WERI-Rb-1 (cell line): ENCODE results near the gene C19orf85.

Experiments
- DNase-seq: peaks from one replicate; pipeline ENCODE4 v3.0.0-alpha.2; 2020
- H3K27ac ChIP-seq: fragments of 250-450 bp; sonication (Bioruptor Pico); 2 replicates; pipeline ENCODE4 v1.5.1; 2020; ENCODE audit warnings: mild to moderate bottlenecking, moderate library complexity
- H3K27me3 ChIP-seq: fragments of 250-450 bp; sonication (Bioruptor Pico); 2 replicates; pipeline ENCODE4 v1.5.1; 2021; ENCODE audit warnings: mild to moderate bottlenecking, low read depth, moderate library complexity; ENCODE audit not compliant: insufficient read depth, severe bottlenecking
- H3K36me3 ChIP-seq: fragments of 250-450 bp; sonication (Bioruptor Pico); 2 replicates; pipeline ENCODE4 v1.5.1; 2020; ENCODE audit warnings: mild to moderate bottlenecking, moderate library complexity
- H3K4me3 ChIP-seq: 2 replicates; pipeline ENCODE4 v1.5.1; 2011; ENCODE audit warnings: low read depth, mild to moderate bottlenecking, control low read depth, low read length
- H3K9me3 ChIP-seq: fragments of 250-450 bp; sonication (Bioruptor Pico); 2 replicates; pipeline ENCODE4 v1.5.1; 2021; ENCODE audit warnings: mild to moderate bottlenecking, moderate library complexity; ENCODE audit not compliant: severe bottlenecking
- TF ChIP-seq, protein P1 (sequence below): IDR thresholded peaks from 2 replicates; pipeline ENCODE4 v1.5.1; 2011; ENCODE audit warnings: low read depth, mild to moderate bottlenecking, control low read depth, inconsistent platforms, low read length

Gene C19orf85

DNA sequence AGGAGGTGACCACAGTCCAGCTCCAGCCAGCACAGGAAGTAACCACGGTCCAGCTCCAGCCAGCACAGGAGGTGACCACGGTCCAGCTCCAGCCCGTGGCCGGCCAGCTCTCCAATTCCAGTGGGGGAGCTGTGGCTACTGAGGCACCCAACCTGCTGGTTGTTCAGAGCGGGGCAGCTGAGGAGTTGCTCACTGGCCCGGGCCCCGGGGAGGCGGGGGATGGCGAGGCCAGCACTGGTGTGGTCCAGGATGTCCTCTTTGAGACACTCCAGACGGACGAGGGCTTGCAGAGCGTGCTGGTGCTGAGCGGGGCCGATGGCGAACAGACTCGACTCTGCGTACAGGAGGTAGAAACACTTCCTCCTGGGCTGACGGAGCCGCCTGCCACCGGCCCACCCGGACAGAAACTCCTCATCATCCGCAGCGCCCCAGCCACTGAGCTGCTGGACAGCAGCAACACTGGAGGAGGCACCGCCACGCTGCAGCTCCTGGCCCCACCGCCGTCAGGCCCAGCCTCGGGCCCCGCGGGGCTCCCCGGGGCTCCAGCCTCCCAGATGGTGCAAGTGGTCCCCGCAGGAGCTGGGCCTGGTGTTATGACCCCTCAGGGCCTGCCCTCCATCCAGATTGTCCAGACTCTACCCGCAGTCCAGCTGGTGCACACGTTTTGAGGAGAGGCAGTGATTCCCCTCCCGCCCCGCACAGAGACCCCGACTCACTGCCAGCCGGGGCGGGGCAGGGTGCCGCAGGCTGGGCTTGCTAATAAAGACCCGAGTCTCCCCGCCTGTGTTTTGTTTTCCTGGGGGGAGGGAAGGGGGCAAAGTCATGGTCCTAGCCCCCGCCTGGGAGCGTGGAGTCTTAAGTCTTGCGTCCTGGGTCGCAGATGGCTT, 19.4 kb upstream of the C19orf85 start:
- DNase-seq = no peak
- H3K27ac ChIP-seq = no peak overlapping the region; the same call in 1 of the 2 replicates
- H3K4me3 ChIP-seq = peak overlapping the region; percentile 67; the same call in 1 of the 2 replicates
- no peaks in the 10 kb centered on the region for H3K9me3 ChIP-seq
- H3K27me3 ChIP-seq = no peaks in the 10 kb centered on the region
- TF ChIP-seq, protein P1, sequence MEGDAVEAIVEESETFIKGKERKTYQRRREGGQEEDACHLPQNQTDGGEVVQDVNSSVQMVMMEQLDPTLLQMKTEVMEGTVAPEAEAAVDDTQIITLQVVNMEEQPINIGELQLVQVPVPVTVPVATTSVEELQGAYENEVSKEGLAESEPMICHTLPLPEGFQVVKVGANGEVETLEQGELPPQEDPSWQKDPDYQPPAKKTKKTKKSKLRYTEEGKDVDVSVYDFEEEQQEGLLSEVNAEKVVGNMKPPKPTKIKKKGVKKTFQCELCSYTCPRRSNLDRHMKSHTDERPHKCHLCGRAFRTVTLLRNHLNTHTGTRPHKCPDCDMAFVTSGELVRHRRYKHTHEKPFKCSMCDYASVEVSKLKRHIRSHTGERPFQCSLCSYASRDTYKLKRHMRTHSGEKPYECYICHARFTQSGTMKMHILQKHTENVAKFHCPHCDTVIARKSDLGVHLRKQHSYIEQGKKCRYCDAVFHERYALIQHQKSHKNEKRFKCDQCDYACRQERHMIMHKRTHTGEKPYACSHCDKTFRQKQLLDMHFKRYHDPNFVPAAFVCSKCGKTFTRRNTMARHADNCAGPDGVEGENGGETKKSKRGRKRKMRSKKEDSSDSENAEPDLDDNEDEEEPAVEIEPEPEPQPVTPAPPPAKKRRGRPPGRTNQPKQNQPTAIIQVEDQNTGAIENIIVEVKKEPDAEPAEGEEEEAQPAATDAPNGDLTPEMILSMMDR = no peak
- H3K36me3 ChIP-seq = peaks cover 10% of the 10 kb centered on the region

DNA sequence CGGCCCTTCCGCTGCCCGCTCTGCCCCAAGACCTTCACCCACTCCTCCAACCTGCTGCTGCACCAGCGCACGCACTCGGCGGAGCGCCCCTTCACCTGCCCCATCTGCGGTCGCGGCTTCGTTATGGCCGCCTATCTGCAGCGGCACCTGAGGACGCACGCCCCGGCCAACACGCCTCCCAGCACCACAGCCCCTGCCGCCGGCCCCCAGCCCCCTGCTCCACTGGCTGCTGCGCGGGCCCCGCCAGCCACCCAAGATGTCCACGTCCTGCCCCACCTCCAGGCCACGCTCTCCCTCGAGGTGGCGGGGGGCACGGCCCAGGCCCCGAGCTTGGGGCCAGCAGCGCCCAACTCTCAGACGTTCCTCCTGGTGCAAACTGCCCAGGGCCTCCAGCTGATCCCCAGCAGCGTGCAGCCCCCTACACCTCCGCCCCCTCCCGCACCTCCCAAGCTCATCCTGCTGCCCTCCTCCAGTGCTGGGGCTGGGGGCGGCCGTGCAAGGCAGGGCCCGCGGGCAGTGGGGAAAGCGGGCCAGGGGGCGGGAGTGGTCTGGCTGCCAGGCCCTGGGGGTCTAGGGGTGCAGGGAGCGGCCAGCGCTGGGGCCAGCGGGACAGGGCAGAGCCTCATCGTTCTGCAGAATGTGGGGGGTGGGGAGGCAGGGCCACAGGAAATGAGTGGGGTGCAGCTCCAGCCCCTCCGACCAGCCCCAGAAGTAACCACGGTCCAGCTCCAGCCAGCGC, 18.6 kb upstream of the C19orf85 start:
- H3K9me3 ChIP-seq = no peaks in the 10 kb centered on the region
- no peak overlapping the region for H3K27ac ChIP-seq
- no peak for DNase-seq
- no peak overlapping the region for H3K4me3 ChIP-seq
- H3K27me3 ChIP-seq = no peaks in the 10 kb centered on the region
- peaks cover 10% of the 10 kb centered on the region for H3K36me3 ChIP-seq
- TF ChIP-seq, protein P1 = no peak

DNA sequence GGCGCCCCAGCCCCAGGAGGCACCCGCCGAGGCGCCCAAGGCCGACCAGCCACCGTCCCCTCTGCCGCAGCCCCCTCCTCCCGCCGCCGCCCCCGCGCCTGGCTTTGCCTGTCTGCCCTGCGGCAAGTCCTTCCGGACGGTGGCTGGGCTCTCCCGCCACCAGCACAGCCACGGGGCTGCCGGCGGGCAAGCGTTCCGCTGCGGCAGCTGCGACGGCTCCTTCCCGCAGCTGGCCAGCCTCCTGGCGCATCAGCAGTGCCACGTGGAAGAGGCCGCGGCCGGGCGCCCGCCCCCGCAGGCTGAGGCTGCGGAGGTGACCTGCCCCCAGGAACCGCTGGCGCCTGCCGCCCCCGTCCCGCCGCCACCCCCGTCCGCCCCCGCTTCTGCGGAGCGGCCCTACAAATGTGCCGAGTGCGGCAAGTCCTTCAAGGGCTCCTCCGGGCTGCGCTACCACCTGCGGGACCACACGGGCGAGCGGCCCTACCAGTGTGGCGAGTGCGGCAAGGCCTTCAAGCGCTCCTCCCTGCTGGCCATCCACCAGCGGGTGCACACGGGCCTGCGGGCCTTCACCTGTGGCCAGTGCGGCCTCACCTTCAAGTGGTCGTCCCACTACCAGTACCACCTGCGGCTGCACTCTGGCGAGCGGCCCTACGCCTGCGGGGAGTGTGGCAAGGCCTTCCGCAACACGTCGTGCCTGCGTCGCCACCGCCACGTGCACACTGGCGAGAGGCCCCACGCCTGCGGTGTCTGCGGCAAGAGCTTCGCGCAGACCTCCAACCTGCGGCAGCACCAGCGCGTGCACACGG, 17.8 kb upstream of the C19orf85 start:
- TF ChIP-seq, protein P1 = no peak
- no peaks in the 10 kb centered on the region for H3K27me3 ChIP-seq
- no peaks in the 10 kb centered on the region for H3K9me3 ChIP-seq
- no peak overlapping the region for H3K4me3 ChIP-seq
- H3K27ac ChIP-seq = no peak overlapping the region
- no peak for DNase-seq
- peaks cover 10% of the 10 kb centered on the region for H3K36me3 ChIP-seq

DNA sequence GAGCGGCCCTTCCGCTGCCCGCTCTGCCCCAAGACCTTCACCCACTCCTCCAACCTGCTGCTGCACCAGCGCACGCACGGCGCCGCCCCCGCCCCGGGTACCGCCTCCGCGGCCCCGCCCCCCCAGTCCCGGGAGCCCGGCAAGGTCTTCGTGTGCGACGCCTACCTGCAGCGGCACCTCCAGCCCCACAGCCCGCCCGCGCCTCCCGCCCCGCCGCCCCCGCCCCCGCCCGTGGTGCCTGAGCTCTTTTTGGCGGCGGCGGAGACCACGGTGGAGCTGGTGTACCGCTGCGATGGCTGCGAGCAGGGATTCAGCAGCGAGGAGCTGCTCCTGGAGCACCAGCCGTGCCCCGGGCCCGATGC, 17.2 kb upstream of the C19orf85 start:
- H3K9me3 ChIP-seq = no peaks in the 10 kb centered on the region

DNA sequence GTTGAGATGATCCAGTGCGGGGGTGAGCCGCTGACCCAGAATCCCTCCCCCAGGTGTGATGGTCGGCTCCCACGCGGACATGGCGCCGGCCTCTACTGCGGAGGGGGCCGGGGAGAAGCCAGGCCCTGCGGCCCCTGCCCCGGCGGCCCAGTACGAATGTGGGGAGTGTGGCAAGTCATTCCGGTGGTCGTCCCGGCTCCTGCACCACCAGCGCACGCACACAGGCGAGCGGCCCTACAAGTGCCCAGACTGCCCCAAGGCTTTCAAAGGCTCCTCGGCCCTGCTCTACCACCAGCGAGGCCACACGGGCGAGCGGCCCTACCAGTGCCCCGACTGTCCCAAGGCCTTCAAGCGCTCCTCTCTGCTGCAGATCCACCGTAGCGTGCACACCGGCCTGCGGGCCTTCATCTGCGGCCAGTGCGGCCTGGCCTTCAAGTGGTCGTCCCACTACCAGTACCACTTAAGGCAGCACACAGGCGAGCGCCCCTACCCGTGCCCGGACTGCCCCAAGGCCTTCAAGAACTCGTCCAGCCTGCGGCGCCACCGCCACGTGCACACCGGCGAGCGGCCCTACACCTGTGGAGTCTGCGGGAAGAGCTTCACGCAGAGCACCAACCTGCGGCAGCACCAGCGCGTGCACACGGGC, 16.7 kb upstream of the C19orf85 start:
- peaks cover 10% of the 10 kb centered on the region for H3K36me3 ChIP-seq
- H3K4me3 ChIP-seq = no peak overlapping the region
- H3K27me3 ChIP-seq = no peaks in the 10 kb centered on the region
- H3K27ac ChIP-seq = peak overlapping the region; percentile 29; the same call in 1 of the 2 replicates
- no peaks in the 10 kb centered on the region for H3K9me3 ChIP-seq
- DNase-seq = no peak
- TF ChIP-seq, protein P1 = no peak

More for the DNA sequence above, 17.2 kb upstream of the C19orf85 start:
- TF ChIP-seq, protein P1 = no peak
- no peak for DNase-seq
- Histone ChIP-seq H3K27me3 (no peaks in the 10 kb centered on the region), H3K4me3 (no peak overlapping the region), H3K36me3 (peaks cover 10% of the 10 kb centered on the region), H3K27ac (no peak overlapping the region)
